RWPE1 (cell line): Measurements from ENCODE around the gene ANO6.
A peak's percentile ranks its signal among the peaks of the same experiment; 100 is the strongest.
"Not testable (repeated sequence)": the region's sequence is repeated elsewhere in the genome, so short reads cannot be mapped to it uniquely, and the experiment has no call there.

Experiments used
- CTCF ChIA-PET: fragments of 350-600 bp; sonication (Branson Sonifier 250); formaldehyde crosslinking; extraction: SDS; loops from one replicate; lab custom pipeline; 2021; lab: Yijun Ruan, JAX
- POLR2A ChIA-PET: fragments of 400-600 bp; formaldehyde crosslinking; extraction: SDS; loops from one replicate; lab custom pipeline; 2020; ENCODE audit warnings: antibody characterized with exemption; ENCODE audit not compliant: low non-redundant PET; lab: Yijun Ruan, JAX
- DNase-seq: peaks from one replicate; pipeline ENCODE4 v3.0.0; 2012; ENCODE audit warnings: low spot score
- H3K27ac ChIP-seq: fragments of 450-650 bp; 2 replicates; pipeline ENCODE4 v1.5.1; 2017
- TF ChIP-seq, protein P1 (sequence below): fragments of 450-650 bp; conservative IDR thresholded peaks from 2 replicates; pipeline ENCODE4 v1.5.1; 2017; ENCODE audit warnings: low read depth, mild to moderate bottlenecking

Gene ANO6

DNA sequence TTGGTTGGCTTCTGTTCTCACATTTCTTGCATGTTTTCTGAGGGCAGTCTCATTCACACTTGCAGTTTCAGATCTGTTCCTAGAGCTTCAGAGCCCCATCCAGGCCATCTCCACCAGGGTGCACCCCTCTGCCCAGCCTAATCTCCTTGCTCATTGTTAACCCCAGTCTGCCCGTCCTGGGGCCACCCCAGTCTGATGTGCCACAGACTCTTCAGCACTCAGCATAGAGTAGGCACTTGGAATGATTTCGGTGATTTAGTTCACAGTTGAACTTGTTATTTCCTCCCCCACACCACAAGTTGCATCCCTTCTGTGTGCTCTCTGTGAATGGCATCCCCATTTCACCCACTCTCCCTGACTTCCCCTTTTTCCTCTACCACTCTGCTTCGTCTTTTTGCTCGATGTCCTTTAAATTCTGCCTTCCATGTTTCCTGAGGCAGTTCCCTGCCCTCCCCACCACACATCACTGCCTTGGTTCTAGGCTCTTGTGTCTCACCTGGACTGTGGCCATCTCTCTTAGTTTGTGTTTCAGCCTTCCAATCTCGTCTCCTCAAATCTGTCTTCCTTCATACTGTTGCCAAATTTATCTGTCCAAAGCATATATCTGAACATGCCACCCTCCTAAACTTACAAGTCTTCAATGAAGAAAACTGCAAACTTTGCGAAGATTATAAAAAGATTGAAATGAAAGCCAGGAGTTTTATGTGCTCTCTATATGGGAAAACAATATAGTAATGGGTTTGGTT is 41.5 kb downstream of the ANO6 start:
- ChIA-PET POLR2A (no interaction called here), CTCF (no interaction called here)
- no peak for DNase-seq
- H3K27ac ChIP-seq = no peak overlapping the region
- TF ChIP-seq, protein P1, sequence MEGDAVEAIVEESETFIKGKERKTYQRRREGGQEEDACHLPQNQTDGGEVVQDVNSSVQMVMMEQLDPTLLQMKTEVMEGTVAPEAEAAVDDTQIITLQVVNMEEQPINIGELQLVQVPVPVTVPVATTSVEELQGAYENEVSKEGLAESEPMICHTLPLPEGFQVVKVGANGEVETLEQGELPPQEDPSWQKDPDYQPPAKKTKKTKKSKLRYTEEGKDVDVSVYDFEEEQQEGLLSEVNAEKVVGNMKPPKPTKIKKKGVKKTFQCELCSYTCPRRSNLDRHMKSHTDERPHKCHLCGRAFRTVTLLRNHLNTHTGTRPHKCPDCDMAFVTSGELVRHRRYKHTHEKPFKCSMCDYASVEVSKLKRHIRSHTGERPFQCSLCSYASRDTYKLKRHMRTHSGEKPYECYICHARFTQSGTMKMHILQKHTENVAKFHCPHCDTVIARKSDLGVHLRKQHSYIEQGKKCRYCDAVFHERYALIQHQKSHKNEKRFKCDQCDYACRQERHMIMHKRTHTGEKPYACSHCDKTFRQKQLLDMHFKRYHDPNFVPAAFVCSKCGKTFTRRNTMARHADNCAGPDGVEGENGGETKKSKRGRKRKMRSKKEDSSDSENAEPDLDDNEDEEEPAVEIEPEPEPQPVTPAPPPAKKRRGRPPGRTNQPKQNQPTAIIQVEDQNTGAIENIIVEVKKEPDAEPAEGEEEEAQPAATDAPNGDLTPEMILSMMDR = no peak

DNA sequence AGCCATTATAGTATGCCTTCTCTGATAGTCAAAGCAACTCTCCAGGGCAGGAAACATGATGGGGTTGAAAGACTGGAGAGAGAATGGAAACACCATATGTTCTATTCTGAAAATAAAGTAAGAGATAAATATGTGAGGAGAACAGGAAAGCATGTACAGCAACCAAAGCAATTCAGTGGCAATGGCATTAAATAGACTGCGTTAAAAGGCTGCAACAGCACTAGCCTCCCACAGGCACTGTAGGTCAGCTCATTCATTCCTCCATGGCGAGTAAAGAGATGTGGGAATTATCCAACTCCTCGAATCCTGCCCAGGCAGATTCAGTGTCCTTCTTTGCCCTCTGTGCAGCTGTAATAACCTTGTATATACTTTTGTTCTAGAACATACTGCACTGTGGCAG is 43.8 kb downstream of the ANO6 start:
- POLR2A ChIA-PET = interaction anchor here (0.6 kb wide), 1 partner anchor 579 kb away, joined by 4 read pairs; no protein-coding TSS in a partner anchor
- CTCF ChIA-PET = interaction anchor here (0.7 kb wide), 1 partner anchor 86 kb away, joined by 3 read pairs; no protein-coding TSS in a partner anchor
- TF ChIP-seq, protein P1 = no peak
- no peak for DNase-seq
- peak overlapping the region; percentile 64 for H3K27ac ChIP-seq

DNA sequence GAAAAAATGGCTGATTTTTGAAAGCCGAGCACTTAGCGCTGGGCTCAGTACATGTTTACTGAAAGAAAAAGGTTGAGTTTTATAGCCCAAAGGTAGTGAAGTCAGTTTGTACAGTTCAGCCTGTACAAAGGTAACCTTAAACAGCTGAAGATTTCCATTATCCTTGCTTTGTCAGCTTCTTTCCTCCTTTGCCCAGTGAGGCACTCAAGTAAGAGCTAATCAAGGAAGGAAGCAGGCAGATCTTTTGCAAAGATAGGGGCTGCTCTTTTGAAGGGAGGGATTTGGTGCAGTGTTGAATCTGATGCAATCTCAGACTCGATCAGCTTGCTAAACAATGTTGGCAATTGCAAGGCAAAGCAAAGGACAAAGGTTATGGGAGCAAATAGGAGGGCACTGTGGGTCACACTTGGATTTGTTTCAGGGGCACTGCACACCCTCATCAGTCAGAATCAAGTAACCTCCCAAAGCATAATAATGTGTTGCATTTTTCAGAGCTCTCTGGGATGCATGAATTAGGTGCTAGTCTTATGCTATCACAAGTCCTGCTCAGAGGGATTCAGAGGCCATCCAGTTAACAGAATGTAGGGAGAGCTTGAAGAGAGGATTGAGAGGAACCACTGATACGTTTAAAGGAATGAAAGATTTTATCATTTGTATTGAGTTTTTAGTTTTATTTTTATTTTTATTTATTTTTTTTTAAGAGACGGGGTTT is 44.4 kb downstream of the ANO6 start:
- DNase-seq = no peak
- no peak overlapping the region for H3K27ac ChIP-seq
- ChIA-PET POLR2A (no interaction called here), CTCF (interaction anchor here (0.7 kb wide), 1 partner anchor 86 kb away, joined by 3 read pairs; no protein-coding TSS in a partner anchor)
- TF ChIP-seq, protein P1 = no peak

DNA sequence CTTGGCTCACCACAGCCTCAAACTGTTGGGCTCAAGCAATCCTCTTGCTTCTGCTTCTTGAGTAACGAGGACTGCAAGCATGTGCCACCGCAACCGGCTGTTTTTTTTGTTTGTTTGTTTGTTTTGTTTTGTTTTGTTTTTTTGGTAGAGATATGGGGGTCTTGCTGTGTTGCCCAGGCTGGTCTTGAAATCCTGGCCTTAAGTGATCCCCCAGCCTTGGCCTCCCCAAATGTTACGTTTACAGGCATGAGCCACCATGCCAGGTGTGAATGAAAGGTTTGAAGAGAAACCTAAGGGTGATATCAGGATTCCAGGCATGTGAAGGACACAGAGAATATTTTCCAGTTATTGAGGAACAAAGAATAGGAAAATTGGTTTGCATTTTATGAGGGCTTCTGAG is 45.0 kb downstream of the ANO6 start:
- TF ChIP-seq, protein P1 = no peak
- POLR2A ChIA-PET = no interaction called here
- H3K27ac ChIP-seq = no peak overlapping the region
- no peak for DNase-seq
- CTCF ChIA-PET = no interaction called here

DNA sequence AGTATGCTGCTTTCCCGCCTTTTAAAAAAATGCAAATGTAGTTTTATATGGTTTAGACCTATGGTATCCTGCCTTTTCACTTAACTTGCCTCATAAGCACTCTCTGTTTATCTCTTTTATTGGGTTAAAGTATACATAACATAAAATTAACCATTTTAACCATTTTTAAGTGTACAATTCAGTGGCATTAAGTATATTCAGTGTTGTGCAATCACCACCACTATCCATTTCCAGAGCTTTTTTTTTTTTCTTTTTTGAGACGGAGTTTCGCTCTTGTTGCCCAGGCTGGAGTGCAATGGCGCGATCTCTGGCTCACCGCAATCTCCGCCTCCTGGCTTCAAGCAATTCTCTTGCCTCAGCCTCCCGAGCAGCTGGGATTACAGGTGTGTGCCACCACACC is 46.3 kb downstream of the ANO6 start:
- DNase-seq, H3K27ac ChIP-seq, POLR2A ChIA-PET, CTCF ChIA-PET: not testable (repeated sequence)

DNA sequence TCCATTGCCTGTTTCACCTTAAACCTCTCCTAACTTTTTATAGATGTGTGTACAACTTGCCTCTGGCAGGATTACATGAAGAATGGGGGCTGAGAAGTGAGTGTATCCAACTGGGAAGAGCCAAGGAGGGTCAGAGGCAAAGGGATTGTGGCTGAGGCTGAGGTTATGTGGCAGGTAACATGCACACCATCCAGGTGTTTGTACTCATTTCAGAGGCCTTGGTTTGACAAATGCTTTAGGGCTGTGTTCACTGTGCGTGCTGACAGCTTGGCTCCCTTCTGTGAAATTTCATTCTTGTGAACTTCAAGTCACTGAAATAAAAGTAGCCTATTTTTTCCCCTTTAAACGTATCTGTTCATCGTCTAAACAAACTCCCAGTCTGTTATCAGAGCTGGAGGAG is 47.7 kb downstream of the ANO6 start:
- no peak overlapping the region for H3K27ac ChIP-seq
- no peak for DNase-seq
- ChIA-PET POLR2A (no interaction called here), CTCF (interaction anchor here (0.8 kb wide), 1 partner anchor 13 kb away, joined by 3 read pairs; no protein-coding TSS in a partner anchor)
- TF ChIP-seq, protein P1 = no peak
